Measurements from ENCODE around the gene USPL1.

USPL1 gene

DNA sequence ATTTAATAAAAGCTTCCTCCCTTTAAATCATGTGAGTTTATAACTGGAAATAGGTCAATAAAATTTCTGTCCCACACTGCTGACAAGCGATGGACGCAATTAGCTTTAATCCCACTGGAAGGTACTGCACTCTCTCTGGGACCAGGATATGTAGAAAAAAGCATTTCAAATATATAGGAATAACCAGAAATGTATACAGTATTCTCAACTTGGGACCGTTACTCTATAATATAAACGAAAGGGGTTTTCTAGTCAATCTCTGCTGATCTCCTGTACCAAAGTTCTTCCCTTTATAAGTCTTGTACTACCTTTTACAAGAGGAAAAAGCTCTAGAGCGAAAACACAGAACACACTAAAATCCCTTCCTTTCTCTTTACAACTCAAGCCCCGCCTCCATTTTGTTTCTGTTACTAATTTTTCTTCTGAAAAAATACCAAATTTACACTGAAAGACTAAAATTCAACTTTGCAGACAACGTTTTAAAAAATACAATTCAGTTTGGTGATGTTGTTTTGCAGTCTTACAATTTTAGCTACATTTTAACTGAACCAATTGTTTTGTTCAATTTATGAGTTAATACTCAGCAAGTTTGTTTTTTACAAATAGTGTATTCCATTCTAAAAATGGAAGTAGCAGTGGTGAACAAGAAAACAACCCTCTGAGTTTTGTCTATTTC, 1.7 kb upstream of the USPL1 start:
- Histone ChIP-seq H3K27me3 (ENCODE audit: control insufficient read depth, insufficient read depth, low read length) (no peaks in the 10 kb centered on the region), H3K4me3 (ENCODE audit: low read depth, low read length) (peak overlapping the region; percentile 82), H3K27ac (ENCODE audit: low read depth, low read length) (peak overlapping the region; percentile 84; the same call in 1 of the 2 replicates), H3K9ac (ENCODE audit: low read length) (peak overlapping the region; percentile 37), H3K4me1 (ENCODE audit: control insufficient read depth, insufficient read depth, low read length) (peaks cover 6% of the 10 kb centered on the region; the same call in 1 of the 2 replicates), H3K9me3 (ENCODE audit: control insufficient read depth, insufficient read depth, low read depth, low read length) (no peaks in the 10 kb centered on the region), H3K36me3 (ENCODE audit: control insufficient read depth, insufficient read depth, low read length) (no peaks in the 10 kb centered on the region)

DNA sequence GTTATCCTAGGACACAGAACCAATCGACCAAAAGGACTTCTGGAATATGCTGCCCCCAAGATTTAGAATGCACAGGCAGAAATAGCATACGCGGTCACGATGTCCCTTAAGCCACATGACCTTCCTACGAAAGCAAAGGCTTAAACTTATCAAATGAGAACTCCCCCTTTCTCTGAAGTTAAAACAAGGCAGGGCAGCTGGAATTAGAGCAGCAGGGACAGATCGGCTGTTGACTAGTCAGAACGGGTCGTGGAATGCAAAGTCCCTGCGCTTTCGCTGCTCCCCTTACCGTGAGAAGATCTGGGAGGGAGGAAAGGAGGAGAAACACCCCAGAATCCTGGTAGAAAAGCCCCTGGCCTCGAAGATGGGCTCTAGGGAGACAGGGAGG, 799 bp upstream of the USPL1 start:
- Histone ChIP-seq H3K4me1 (ENCODE audit: control insufficient read depth, insufficient read depth, low read length) (peaks cover 6% of the 10 kb centered on the region; the same call in 1 of the 2 replicates), H3K27me3 (ENCODE audit: control insufficient read depth, insufficient read depth, low read length) (no peaks in the 10 kb centered on the region), H3K27ac (ENCODE audit: low read depth, low read length) (peak overlapping the region; percentile 84), H3K36me3 (ENCODE audit: control insufficient read depth, insufficient read depth, low read length) (no peaks in the 10 kb centered on the region), H3K4me3 (ENCODE audit: low read depth, low read length) (peak overlapping the region; percentile 82), H3K9me3 (ENCODE audit: control insufficient read depth, insufficient read depth, low read depth, low read length) (no peaks in the 10 kb centered on the region), H3K9ac (ENCODE audit: low read length) (peak overlapping the region; percentile 92)

DNA sequence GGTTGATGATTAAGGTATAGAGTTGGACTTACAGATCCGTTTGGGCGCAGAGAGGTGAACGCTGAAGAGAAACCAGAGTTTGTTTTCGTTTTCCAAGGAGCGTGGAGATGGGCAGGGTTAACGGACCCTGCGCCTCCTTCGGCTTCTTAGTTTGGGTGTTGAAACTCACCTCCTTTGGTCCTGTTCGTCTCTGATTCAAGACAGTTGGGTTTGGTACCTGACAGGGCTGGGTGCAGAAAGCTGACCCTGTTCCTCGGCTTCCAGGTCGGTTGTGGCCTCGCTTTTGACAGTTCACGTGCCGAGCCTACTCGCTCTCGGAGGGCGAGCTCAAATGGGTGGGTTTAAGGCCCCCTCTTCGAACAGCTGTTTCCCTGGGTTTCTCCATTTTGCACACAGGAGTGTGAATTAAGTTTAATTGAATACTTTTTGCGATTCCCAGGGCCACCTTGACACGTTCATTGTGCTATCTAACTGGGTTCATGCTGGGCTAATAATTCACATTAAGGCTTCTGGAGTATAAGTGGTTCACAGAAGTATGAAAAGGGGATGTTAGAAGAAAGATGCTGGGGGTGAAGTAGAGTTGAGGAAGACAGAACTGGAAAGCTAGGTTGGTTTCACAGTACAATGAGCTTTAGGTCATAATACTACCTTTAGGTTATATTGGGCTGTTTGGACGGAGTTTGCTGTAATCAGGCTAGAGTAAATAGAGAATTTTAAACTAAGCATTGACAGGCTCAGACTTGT, 638 bp downstream of the USPL1 start:
- no peak overlapping the region; the same call in 1 of the 2 replicates for H3K27ac ChIP-seq (ENCODE audit: low read depth, low read length)
- H3K9ac ChIP-seq (ENCODE audit: low read length): peak overlapping the region; percentile 71
- H3K36me3 ChIP-seq (ENCODE audit: control insufficient read depth, insufficient read depth, low read length): peaks cover 11% of the 10 kb centered on the region
- no peaks in the 10 kb centered on the region for H3K27me3 ChIP-seq (ENCODE audit: control insufficient read depth, insufficient read depth, low read length)
- no peaks in the 10 kb centered on the region for H3K9me3 ChIP-seq (ENCODE audit: control insufficient read depth, insufficient read depth, low read depth, low read length)
- H3K4me3 ChIP-seq (ENCODE audit: low read depth, low read length): peak overlapping the region; percentile 82
- peaks cover 6% of the 10 kb centered on the region; the same call in 1 of the 2 replicates for H3K4me1 ChIP-seq (ENCODE audit: control insufficient read depth, insufficient read depth, low read length)

DNA sequence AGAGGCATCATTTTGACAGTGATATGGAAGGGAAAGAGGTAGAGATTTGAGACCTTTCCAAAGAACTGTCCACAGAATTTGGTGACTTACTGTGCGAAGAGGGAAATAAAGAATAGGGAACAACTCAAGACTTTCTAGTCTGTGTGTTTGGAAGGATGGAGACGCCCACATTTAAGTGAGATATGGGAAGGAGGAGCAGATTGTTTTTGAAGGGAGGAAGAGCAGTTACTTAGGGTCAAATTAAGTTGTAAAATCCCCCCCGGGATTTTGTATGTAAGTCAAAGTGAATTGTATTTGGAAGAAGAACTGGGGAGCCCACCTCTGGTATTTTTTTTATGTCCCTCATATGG, 1.2 kb downstream of the USPL1 start:
- Histone ChIP-seq H3K27ac (ENCODE audit: low read depth, low read length) (no peak overlapping the region), H3K36me3 (ENCODE audit: control insufficient read depth, insufficient read depth, low read length) (peaks cover 17% of the 10 kb centered on the region), H3K4me1 (ENCODE audit: control insufficient read depth, insufficient read depth, low read length) (peaks cover 6% of the 10 kb centered on the region; the same call in 1 of the 2 replicates), H3K9me3 (ENCODE audit: control insufficient read depth, insufficient read depth, low read depth, low read length) (no peaks in the 10 kb centered on the region), H3K4me3 (ENCODE audit: low read depth, low read length) (peak overlapping the region; percentile 82), H3K27me3 (ENCODE audit: control insufficient read depth, insufficient read depth, low read length) (no peaks in the 10 kb centered on the region), H3K9ac (ENCODE audit: low read length) (no peak overlapping the region)

DNA sequence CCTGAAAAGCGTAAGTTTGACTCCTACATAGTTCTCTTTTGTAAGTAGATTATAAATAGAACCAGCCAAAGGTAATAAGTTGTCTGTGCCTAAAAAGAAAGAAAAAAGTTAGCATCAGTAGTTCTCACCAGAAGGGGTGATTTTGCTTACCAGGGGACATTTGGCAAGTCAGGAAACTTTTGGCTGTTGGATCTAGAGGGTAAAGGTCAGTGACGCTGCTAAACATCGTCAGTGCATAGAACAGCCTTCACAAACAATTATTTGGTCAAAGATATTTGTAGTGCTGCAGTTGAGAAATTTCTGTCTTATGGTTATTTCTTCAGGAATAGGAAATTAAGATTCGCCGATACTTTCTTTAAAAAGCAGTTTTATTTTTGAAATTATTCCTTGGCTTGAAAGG, 2.0 kb downstream of the USPL1 start:
- Histone ChIP-seq H3K9ac (ENCODE audit: low read length) (no peak overlapping the region), H3K27me3 (ENCODE audit: control insufficient read depth, insufficient read depth, low read length) (no peaks in the 10 kb centered on the region), H3K4me3 (ENCODE audit: low read depth, low read length) (peak overlapping the region; percentile 33; the same call in 1 of the 2 replicates), H3K9me3 (ENCODE audit: control insufficient read depth, insufficient read depth, low read depth, low read length) (no peaks in the 10 kb centered on the region), H3K27ac (ENCODE audit: low read depth, low read length) (no peak overlapping the region), H3K36me3 (ENCODE audit: control insufficient read depth, insufficient read depth, low read length) (peaks cover 23% of the 10 kb centered on the region), H3K4me1 (ENCODE audit: control insufficient read depth, insufficient read depth, low read length) (peaks cover 6% of the 10 kb centered on the region; the same call in 1 of the 2 replicates)

DNA sequence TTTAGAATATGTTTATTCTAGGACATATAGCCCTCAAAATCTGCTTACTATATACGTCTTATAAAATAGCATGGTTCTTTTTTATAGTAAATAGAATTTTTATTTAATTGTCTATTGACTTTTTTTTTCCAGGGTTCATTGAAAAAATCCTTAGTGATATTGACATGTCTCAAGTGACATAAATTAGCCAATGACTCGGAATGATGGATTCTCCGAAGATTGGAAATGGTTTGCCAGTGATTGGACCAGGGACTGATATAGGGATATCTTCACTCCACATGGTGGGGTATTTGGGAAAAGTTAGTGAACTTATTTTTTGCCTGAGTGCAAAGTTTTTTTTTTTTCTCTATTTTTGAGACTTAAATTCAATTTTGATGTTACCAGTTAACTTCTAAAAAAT, 3.2 kb downstream of the USPL1 start:
- Histone ChIP-seq H3K4me3 (ENCODE audit: low read depth, low read length) (no peak overlapping the region), H3K36me3 (ENCODE audit: control insufficient read depth, insufficient read depth, low read length) (peaks cover 26% of the 10 kb centered on the region)

DNA sequence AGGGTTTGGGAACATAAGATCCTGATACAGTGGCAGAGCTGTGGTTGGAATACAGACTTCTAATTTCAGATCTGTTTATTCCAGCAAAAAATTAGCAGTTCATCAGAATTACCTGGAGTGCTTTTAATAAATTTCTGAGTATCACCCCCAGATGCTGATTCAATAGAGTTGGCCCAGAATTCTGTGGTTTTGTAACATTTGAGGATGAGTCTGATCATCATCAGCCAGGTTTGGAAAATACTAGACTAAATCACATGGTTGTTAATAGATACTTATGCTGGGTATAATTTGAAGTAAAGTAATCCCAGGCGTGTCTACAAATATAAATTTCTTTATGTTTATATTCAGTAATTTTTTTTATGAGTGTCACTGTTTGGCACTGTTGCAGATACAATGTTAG, 4.8 kb downstream of the USPL1 start:
- peaks cover 26% of the 10 kb centered on the region for H3K36me3 ChIP-seq (ENCODE audit: control insufficient read depth, insufficient read depth, low read length)
- H3K4me3 ChIP-seq (ENCODE audit: low read depth, low read length): no peak overlapping the region
- no peak overlapping the region for H3K9ac ChIP-seq (ENCODE audit: low read length)
- no peaks in the 10 kb centered on the region for H3K27me3 ChIP-seq (ENCODE audit: control insufficient read depth, insufficient read depth, low read length)
- H3K4me1 ChIP-seq (ENCODE audit: control insufficient read depth, insufficient read depth, low read length): peaks cover 3% of the 10 kb centered on the region; the same call in 1 of the 2 replicates
- H3K9me3 ChIP-seq (ENCODE audit: control insufficient read depth, insufficient read depth, low read depth, low read length): no peaks in the 10 kb centered on the region
- H3K27ac ChIP-seq (ENCODE audit: low read depth, low read length): no peak overlapping the region

More for the DNA sequence above, 3.2 kb downstream of the USPL1 start:
- H3K9me3 ChIP-seq (ENCODE audit: control insufficient read depth, insufficient read depth, low read depth, low read length): no peaks in the 10 kb centered on the region
- peaks cover 3% of the 10 kb centered on the region; the same call in 1 of the 2 replicates for H3K4me1 ChIP-seq (ENCODE audit: control insufficient read depth, insufficient read depth, low read length)
- no peaks in the 10 kb centered on the region for H3K27me3 ChIP-seq (ENCODE audit: control insufficient read depth, insufficient read depth, low read length)
- no peak overlapping the region for H3K9ac ChIP-seq (ENCODE audit: low read length)
- H3K27ac ChIP-seq (ENCODE audit: low read depth, low read length): no peak overlapping the region

DNA sequence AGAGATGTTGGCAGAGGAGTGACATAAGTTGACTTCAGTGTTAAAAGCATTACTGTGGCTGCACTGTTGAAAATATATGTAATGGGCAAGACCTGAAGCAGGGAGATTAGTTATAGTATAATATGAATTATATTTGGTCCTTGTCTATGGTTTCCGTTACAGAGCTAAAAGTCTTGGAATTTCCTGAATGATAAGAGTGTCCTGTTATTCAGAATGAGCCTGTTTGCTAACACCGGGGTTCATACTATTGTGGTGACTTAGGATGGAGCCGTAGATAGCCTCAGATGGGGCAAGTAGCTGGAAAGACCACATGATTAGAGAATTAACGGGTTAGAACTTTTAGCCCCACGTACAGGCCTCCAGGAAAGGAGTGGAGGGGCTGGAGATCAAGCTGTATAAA, 5.7 kb downstream of the USPL1 start:
- peaks cover 3% of the 10 kb centered on the region; the same call in 1 of the 2 replicates for H3K4me1 ChIP-seq (ENCODE audit: control insufficient read depth, insufficient read depth, low read length)
- H3K9ac ChIP-seq (ENCODE audit: low read length): no peak overlapping the region
- no peaks in the 10 kb centered on the region for H3K9me3 ChIP-seq (ENCODE audit: control insufficient read depth, insufficient read depth, low read depth, low read length)
- H3K27me3 ChIP-seq (ENCODE audit: control insufficient read depth, insufficient read depth, low read length): no peaks in the 10 kb centered on the region
- H3K27ac ChIP-seq (ENCODE audit: low read depth, low read length): no peak overlapping the region
- no peak overlapping the region for H3K4me3 ChIP-seq (ENCODE audit: low read depth, low read length)
- H3K36me3 ChIP-seq (ENCODE audit: control insufficient read depth, insufficient read depth, low read length): peaks cover 29% of the 10 kb centered on the region

DNA sequence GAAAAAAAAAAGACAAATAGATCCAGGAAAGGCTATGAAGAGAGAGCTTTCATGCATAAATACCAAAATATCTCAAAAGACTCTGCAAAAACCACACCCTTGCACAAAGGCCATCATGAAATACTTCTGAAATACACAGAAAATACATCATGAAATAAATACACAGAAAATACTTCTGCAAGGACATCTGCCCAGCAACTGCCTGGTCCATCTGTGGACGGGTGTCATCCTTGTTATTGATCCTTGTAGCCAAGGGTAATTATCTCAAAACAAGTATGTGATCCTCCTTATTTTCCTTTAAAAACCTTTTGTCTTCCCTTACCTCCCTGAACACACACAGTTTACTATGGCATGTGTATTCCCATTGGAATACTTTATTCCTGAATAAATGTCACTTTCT, 6.9 kb downstream of the USPL1 start:
- H3K36me3 ChIP-seq (ENCODE audit: control insufficient read depth, insufficient read depth, low read length): peaks cover 40% of the 10 kb centered on the region

DNA sequence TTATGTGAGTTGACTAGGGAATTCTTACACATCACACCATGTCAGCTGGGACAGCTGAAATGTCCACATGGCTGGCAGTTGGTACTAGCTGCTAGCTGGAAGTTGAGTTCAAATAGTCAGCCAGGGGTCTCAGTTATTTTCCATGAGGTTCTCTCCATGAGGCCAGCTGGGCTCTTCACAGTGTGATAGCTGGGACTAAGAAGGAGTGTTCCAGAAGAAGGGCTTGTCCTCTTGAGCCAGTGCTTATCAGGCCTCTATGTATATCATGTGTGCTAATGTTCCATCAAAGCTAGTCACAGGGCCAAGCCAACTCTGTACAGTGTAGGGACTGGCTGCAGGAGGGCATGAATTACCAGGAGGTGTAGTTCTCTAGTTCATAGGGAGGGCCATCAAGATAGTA, 11.8 kb downstream of the USPL1 start:
- H3K4me3 ChIP-seq (ENCODE audit: low read depth, low read length): no peak overlapping the region
- H3K27me3 ChIP-seq (ENCODE audit: control insufficient read depth, insufficient read depth, low read length): no peaks in the 10 kb centered on the region
- H3K9me3 ChIP-seq (ENCODE audit: control insufficient read depth, insufficient read depth, low read depth, low read length): peaks cover 4% of the 10 kb centered on the region; the same call in 1 of the 2 replicates
- peaks cover 55% of the 10 kb centered on the region for H3K36me3 ChIP-seq (ENCODE audit: control insufficient read depth, insufficient read depth, low read length)
- H3K9ac ChIP-seq (ENCODE audit: low read length): no peak overlapping the region
- H3K27ac ChIP-seq (ENCODE audit: low read depth, low read length): no peak overlapping the region
- no peaks in the 10 kb centered on the region for H3K4me1 ChIP-seq (ENCODE audit: control insufficient read depth, insufficient read depth, low read length)

More for the DNA sequence above, 6.9 kb downstream of the USPL1 start:
- Histone ChIP-seq H3K4me3 (ENCODE audit: low read depth, low read length) (no peak overlapping the region), H3K9me3 (ENCODE audit: control insufficient read depth, insufficient read depth, low read depth, low read length) (no peaks in the 10 kb centered on the region), H3K9ac (ENCODE audit: low read length) (no peak overlapping the region), H3K27ac (ENCODE audit: low read depth, low read length) (no peak overlapping the region), H3K4me1 (ENCODE audit: control insufficient read depth, insufficient read depth, low read length) (no peaks in the 10 kb centered on the region; the same call in 1 of the 2 replicates), H3K27me3 (ENCODE audit: control insufficient read depth, insufficient read depth, low read length) (no peaks in the 10 kb centered on the region)

DNA sequence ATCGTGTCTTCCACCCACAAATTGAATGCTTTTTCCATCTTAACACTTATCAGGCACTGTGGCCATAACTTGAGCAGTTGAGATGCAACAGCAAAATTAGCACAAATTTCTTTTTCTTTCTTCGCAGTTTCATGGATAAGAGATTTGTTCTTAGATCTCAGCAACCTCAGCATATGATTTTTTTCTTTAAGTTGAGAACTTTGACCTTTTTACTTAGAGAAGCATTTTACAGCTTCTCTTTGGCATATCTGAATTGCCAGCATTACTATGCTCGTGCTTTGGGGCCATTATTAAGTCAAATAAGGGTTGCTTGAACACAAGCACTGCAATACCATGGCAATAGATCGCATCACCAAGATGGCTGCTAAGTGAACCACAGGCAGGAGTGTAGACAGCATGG, 16.1 kb downstream of the USPL1 start:
- Histone ChIP-seq H3K36me3 (ENCODE audit: control insufficient read depth, insufficient read depth, low read length) (peaks cover 54% of the 10 kb centered on the region), H3K9ac (ENCODE audit: low read length) (no peak overlapping the region), H3K4me1 (ENCODE audit: control insufficient read depth, insufficient read depth, low read length) (no peaks in the 10 kb centered on the region), H3K9me3 (ENCODE audit: control insufficient read depth, insufficient read depth, low read depth, low read length) (peaks cover 4% of the 10 kb centered on the region; the same call in 1 of the 2 replicates), H3K27me3 (ENCODE audit: control insufficient read depth, insufficient read depth, low read length) (no peaks in the 10 kb centered on the region), H3K4me3 (ENCODE audit: low read depth, low read length) (no peak overlapping the region), H3K27ac (ENCODE audit: low read depth, low read length) (no peak overlapping the region)
